Measurements from ENCODE around the gene AFF3.

- TF ChIP-seq CTCF (IDR thresholded peaks at IDR 0.05) (no peak), POLR2A (IDR thresholded peaks at IDR 0.05) (no peak)
Measured at GRCh38 chr2:99806758-99807157, 335.6 kb downstream of the AFF3 start.
